NCI-H146 (cell line): Measurements from ENCODE around the gene GPC3.
"Not testable (repeated sequence)": the region's sequence is repeated elsewhere in the genome, so short reads cannot be mapped to it uniquely, and the experiment has no call there.

Source experiments
- DNase-seq: peaks from one replicate; lab custom pipeline; 2025; lab: John Stamatoyannopoulos, UW

The GPC3 gene

DNA sequence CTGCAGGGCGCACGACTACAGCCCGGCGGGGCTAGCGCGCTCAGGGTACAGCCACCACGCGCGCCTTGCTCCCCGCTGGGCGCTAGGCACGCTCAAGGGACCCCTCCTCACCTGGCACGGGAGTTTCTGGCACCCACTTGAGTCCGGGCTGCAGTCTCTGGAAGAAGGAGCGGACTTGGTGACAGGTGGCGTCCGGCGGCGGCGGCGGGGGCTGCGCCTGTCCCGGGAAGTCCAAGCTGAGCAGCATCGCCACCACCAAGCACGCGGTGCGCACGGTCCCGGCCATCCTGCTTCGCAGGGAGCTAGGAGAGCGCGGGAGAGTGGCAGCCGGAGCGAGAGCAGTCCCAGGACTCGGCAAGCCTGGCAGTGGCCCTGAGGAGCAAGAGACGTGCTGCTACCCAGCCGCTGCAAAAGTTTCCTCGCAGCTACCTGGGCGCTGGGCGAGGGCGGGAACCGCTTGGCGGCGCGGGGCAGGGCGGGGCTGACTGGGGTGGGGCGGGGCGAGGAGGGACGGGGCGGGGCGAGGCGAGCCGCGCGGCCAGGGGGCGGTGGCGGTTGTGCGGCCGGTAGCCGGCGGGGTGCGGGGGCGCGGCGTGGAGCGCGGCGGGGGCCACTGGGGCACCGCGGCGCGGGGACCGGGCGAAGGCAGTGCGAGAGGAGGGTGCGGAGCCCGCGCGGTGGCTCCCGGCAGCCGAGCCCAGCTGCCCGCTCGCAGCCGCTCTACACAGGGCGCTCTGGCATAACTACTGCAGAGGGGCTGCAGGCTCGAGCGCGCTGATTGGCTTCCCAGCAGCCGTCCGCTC lies at the start of gene GPC3:
TSS of gene GPC3 (minus strand) at position 431 of the 803 bp plus-strand sequence.
- DNase-seq = no peak

- no peak for DNase-seq
Measured at GRCh38 chrX:134032441-134032840, 47.0 kb upstream of the GPC3 start.

DNA sequence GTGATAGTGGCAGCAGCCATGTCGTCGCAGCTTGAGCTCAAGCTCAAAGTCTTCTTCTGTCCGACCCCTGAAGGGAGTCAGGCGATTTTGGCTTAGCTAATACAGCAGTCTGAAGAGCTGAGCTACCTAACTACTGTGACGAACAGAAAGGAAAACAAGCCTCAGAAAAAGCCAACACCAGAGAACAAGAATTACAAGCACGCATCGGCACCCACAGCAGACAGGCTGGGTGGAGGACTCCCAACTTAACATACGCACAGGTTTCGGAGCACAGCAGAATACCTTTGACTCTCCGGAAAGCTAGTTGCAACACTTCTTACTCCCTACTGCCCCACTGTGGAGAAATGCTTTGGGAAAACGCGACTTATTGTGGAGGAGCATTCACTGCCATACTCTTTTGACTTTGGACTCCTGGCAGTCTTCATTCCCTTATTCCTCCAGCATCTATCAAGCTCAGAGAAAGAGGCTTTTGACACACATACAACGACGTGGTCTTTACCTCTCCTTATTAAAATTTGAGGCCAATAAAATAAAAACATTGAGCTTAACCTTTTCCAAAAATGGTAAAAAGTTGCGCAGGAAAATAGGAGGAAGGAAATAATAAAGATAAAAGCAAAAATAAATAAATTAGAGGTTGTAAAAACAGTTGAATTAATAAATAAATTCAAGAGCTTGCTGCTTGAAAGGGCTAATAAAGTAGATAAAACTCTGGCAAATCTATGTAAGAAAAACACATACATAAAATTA lies 41.3 kb upstream of the GPC3 start:
- no peak for DNase-seq

- no peak for DNase-seq
Measured at GRCh38 chrX:134025986-134026545, 40.7 kb upstream of the GPC3 start.

- DNase-seq = no peak
Measured at GRCh38 chrX:134024686-134025377, 39.4 kb upstream of the GPC3 start.

DNA sequence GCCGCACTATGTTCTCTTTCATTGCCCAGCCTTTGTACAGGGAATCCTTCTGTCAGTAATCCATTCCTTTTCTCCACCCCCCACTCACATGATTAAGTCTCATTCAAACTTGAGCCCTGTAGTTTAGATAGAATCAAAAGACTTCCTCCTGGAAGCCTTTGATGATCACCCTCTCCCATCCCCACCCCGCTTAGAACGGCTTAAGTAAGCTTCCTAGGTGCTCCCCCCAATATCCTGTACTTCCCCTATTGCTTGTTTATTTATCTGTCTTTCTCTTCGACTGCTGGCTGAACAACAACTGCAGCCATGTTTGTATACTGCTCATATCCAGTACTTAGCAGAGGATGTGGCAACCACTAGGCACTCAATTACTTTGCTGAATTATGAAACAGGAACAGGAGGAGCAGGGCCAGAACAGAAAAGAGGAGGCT lies 38.5 kb upstream of the GPC3 start:
- no peak for DNase-seq

DNA sequence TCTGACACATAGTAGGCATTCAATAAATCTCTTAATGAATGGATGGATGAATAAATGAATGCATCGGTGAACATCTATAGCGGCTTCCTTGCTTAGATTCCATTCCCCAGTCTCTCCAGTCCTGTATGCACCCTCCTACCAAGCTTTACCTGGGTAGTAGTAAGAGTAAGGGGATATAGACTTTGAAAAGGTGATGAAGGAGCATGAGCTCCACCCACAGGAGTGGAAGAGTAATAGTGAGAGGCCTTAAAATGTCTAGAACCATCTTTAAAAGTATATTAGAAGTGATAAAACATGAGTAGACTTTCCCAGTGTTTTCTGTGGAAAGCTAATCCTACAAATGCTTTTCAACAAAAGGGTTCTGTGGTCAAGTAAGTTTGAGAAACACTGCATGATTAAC lies 35.5 kb upstream of the GPC3 start:
- DNase-seq = no peak

DNA sequence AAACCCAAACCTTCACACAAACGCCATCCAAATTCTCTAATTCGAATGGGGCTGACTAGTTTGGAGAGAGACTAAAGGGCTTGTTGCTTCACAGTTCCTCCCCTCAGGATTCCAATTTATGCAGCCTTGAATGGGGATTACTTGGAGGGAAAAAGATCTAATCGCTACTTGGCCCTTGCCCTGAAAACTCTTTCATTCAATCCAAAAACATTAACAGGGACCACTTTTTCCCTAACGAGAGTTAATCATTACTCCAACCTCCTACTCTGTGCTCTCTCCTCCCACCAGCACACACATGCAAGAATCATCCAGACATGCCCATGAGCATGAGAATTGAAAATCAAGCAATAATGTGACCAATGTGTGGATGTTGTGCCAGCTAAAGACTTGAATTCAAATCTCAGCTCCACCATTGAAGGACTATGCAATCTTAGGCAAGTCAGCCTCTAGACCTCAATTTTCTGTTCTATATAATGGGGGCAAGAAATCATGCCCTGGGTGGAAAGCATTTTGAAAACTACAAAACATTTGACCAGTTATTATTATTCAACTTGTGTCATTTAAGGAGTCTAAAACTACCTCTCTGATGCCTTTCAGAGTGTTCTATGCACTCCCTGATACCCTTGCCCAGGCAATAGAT lies 34.3 kb upstream of the GPC3 start:
- DNase-seq = no peak

DNA sequence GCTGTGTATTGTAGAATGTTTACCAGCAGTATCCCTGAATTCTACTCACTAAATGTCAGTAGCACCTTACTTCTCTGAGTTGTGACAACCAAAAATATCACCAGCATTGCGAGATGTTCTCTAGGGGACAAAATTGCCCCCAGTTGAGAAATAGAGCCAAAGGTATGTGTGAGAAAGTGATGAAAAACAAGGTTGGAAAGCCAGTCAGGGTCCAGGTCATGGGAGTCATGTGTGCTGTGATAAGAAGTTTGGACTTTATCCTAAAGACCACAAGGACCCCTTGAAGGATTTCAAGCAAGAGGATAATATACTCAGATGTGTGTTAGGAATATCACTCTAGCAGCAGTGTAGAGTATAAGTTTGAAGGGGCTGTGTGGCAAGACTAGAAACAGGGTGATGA lies 30.9 kb upstream of the GPC3 start:
- not testable (repeated sequence) for DNase-seq

DNA sequence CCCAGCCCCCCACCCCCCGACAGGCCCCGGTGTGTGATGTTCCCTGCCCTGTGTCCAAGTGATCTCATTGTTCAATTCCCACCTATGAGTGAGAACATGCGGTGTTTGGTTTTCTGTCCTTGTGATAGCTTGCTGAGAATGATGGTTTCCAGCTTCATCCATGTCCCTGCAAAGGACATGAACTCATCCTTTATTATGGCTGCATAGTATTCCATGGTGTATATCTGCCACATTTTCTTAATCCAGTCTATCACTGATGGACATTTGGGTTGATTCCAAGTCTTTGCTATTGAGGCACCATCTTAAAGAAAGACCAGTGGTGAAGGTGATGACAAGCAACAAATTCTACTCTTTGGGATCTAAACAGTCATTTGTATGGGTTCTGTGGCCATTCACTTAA lies 30.1 kb upstream of the GPC3 start:
- DNase-seq = not testable (repeated sequence)

DNA sequence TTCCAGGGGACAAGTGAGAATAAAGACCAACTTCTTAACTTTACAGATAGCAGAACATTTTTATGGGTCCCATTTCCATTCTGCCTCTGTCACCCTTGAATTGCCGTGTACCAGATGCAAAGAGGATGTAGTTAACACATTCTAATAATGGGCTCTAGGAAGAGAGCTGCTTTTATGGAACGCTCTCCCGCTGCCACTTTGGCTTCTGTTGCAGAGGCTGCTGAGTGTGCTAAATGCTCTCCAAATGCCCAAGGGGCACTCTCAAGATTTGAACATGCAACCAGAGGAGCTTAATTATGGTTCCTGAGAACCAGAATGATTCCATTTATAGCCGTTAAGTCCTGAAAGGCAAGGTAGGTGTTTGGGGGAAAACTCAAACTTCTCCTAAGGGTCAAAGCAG lies 28.1 kb upstream of the GPC3 start:
- no peak for DNase-seq

DNA sequence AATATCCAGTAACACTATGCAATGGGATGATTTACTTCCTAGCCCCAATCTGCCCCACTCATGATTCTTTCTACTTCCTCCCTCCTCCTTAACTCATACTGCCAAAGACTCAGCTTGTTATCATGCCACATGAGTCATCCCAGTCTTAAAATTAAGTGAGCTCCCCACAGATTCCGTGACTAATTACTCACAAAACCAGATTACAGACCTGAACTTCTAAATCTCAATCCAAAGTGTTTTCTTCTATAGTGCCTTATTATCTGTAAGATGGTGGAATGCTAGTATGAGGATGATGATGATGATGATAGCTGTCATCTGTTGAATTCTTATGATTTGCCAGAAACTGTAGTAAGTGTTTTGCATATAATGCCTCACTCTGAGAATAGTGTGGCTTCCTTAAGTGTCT lies 27.7 kb upstream of the GPC3 start:
- DNase-seq = no peak

- no peak for DNase-seq
Measured at GRCh38 chrX:134010690-134011089, 25.3 kb upstream of the GPC3 start.

GRCh38 chrX:134007716-134008115 lies 22.3 kb upstream of the GPC3 start:
- DNase-seq = no peak

GRCh38 chrX:134006484-134007161 lies 21.2 kb upstream of the GPC3 start:
- no peak for DNase-seq

GRCh38 chrX:134004084-134004483 lies 18.7 kb upstream of the GPC3 start:
- no peak for DNase-seq

DNA sequence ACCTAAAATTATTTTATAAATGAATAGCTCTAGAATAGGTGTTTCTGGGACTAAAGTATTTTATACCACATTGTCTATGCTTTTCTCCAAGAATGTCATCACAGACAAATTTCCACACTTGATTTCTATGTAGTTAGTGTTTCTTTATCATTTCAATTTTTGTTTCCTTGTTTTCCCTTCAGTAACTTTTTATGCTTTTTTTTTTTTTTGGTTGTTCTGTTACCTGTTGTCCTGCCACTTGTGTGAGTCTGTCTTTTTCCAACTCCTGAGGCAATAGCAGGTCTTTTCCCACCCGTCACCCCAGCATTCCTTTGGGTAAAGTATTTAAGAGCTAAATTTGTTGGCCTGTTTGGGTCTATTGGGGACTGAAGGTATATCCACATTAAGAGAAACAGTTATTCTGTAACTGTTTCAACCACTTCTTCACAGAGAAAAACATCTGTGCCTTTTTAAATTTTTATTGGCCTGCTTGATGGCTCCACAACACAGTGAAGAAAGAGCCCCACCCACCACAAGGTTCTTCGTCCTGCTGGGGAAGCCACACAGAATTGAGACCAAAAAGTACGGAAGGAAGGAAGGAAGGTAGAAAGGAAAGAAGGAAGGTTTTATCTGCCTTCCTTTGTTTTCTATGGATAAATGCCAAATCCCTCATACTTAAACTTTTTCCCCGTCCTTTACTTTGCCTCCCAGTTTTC lies 17.7 kb upstream of the GPC3 start:
- DNase-seq = no peak

DNA sequence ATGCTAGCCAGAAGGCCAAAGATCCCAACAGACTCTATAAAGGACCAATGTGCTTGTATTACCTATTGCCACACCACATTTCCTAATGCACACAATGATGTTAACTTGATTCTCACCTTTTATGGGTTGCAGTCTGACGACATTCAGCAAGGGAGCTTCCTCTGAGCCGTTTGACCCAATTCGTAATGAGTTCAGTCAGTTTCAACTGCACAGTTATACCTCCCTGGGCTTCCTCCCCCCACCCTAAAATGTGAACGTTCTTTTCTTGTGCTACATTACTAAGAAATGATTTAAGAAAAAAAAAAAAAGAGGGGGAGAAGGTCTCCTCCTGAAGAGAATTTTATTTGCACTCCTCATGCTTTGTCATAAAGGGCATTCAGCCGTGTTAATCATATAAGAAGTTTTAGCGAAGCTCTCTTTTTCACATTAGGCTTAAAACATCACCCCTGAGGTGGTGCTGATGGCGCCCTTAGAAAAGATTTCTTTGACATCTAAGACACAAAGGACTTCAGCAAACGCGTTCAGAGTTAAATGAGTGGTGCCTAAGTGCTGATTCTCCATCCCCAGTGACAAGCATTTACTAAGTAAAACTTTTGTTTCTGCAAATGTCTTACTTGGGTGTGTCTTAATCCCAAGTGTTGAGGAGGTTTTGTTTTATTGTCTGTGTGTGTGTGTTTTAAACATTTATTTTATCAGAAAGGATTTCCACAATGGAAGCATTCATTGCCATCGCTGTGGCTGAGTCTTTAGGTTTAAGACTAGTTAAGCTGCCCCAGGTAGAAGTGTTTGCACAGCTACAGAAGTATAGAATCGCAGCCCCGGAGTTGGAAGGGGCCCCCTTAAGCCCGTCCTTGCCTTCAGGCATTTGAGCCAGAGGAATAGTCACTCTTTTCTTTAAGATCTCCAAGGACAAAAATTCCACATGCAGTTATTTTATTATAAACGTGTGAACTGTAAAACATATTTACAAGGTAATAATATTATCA lies 15.2 kb upstream of the GPC3 start:
- no peak for DNase-seq

DNA sequence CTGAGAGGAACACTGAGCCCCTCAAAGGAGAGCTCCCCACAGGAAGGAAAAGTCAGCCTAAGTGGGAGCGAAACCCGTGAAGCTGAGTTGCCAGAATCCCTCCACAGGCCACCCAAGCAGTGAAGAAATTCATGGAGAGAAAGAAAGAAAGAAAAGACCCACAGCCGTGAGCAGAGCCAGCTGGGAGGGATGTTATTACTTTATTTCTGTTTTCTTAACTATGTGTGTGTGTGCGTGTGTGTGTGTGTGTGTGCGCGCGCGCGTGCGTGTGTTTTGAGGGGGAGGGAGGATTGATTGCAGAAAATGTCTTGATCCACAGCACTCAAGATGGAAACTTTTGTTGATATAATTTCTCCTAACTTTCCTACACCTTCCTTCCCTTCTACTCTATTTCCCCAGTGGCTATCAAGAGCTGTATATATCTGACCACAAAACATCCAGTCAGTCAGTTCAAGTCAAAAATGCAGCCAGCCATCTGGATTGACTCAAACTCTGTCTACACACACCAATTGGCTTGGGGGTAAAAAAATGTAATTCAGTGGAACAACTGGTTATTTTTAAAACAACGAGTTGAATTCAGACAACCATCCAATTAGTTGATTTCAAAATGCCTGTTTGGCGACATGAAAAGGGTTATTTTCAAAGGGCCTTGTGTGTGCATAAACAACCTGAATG lies 13.8 kb upstream of the GPC3 start:
- no peak for DNase-seq
